Esophagus squamous epithelium (tissue), 4 donors: ENCODE measurements around the gene NR2C2.

ENCODE experiments used
- CTCF ChIP-seq, 6 experiments: fragments of 450-650 bp in 4 of 6; fragments of 200-600 bp in 2 of 6; sonication (generic) in 2 of 6; IDR thresholded peaks; one replicate each; pipeline ENCODE4 v1.5.1; 2016 to 2019; ENCODE audit warnings: antibody characterized with exemption in 6 of 6, mild to moderate bottlenecking in 4 of 6, moderate library complexity in 4 of 6
- POLR2A ChIP-seq, 4 donors: fragments of 450-650 bp; IDR thresholded peaks; one replicate each; pipeline ENCODE4 v1.6.1; 2017; ENCODE audit warnings: antibody characterized with exemption in 4 of 4, mild to moderate bottlenecking in 4 of 4, moderate library complexity in 3 of 4

- TF ChIP-seq CTCF (IDR thresholded peaks at IDR 0.05), result no peak
- no peak for TF ChIP-seq POLR2A (IDR thresholded peaks at IDR 0.05)
Observed at GRCh38 chr3:14988988-14989394, 41.6 kb downstream of the NR2C2 start.
